ENCODE results near the gene CSNK1G1. TPM values are rescaled to one million over a fixed set of nuclear protein-coding genes. Genes with fewer than 3 reads are reported as not detected.

The CSNK1G1 gene
- polyA plus RNA-seq, 1 of the 3 experiments (the other 2 are of a cell fraction) = 10.2 TPM

DNA sequence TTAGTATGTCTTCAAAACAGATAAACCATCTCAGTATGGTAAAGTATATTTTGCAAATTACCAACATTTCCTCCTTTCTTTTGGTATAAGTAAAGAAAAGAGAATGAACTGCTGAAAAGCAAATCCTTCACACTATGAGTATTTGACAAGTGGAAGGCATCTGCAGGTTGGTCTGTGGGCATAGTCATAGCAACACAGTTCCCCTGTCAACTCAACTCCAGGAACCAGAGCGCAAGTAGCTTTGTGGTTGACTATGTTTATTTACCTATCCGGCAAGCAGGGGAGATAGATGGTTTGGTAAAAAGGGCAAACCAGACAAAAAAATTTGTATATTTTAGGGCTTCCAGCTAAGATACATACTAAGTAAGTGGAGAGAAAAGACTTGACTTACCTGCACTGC, 104.9 kb downstream of the CSNK1G1 start:
- Histone ChIP-seq H3K4me2 (no peak overlapping the region), H3K27ac (ENCODE audit: low read depth in 2 of 2, low read length in 1 of 2) (peak overlapping the region; percentile 44 to 93; a peak in 3 of 4 replicates), H3K9me2 (no peaks in the 10 kb centered on the region), H4K20me1 (ENCODE audit: insufficient read depth) (no peaks in the 10 kb centered on the region), H3K36me3 (replicated peaks in 1 of 2; ENCODE audit: control insufficient read depth in 1 of 2, insufficient read depth in 2 of 2, low read length in 1 of 2) (peaks cover 0 to 17% of the 10 kb centered on the region in 2 experiments), H3K79me2 (ENCODE audit: insufficient read depth) (peaks cover 65% of the 10 kb centered on the region), H3K9ac (no peak overlapping the region), H3K4me3 (ENCODE audit: low read depth in 2 of 2, low read length in 1 of 2) (no peak overlapping the region), H3K9me3 (no peaks in the 10 kb centered on the region), H2AFZ (ENCODE audit: low read depth) (no peak overlapping the region), H3K4me1 (ENCODE audit: control insufficient read depth in 1 of 2, insufficient read depth in 2 of 2, low read depth in 1 of 2, low read length in 1 of 2) (peaks cover 0 to 34% of the 10 kb centered on the region in 2 experiments; a peak in 3 of 4 replicates), H3K27me3 (ENCODE audit: insufficient read depth) (no peaks in the 10 kb centered on the region), H3F3A (replicated peaks; ENCODE audit: insufficient read depth) (peaks cover 50% of the 10 kb centered on the region)
- ChIA-PET CTCF (interaction anchor here (0.7 to 1.7 kb wide), 5 partner anchors 9 to 45 kb away, joined by 3 to 5 read pairs (median 3); no protein-coding TSS in a partner anchor), POLR2A (no interaction called here)
- 90% methylated on average over 2 of the region's 2 CpGs for WGBS (ENCODE audit: low lambda C conversion rate)
- TF ChIP-seq FOXM1 (IDR thresholded peaks at IDR 0.05; ENCODE audit: low read depth) (no peak), TCF12 (IDR thresholded peaks at IDR 0.05) (no peak), TAF1 (IDR thresholded peaks at IDR 0.05; ENCODE audit: borderline replicate concordance, low read depth, low read length) (no peak), JUND (IDR thresholded peaks at IDR 0.05) (no peak), RAD21 (IDR thresholded peaks at IDR 0.05; ENCODE audit: low read length) (no peak), GATA2 (CRISPR knock-in tag; IDR thresholded peaks at IDR 0.05) (no peak), RFX5 (IDR thresholded peaks at IDR 0.05; ENCODE audit: low read length) (no peak), CHD2 (IDR thresholded peaks at IDR 0.05; ENCODE audit: low read length, partially characterized antibody) (no peak), FOXJ3 (CRISPR knock-in tag; IDR thresholded peaks at IDR 0.05) (no peak), TEAD4 (IDR thresholded peaks at IDR 0.05; ENCODE audit: borderline replicate concordance, insufficient read depth) (no peak)
- TF ChIP-seq, protein P1, sequence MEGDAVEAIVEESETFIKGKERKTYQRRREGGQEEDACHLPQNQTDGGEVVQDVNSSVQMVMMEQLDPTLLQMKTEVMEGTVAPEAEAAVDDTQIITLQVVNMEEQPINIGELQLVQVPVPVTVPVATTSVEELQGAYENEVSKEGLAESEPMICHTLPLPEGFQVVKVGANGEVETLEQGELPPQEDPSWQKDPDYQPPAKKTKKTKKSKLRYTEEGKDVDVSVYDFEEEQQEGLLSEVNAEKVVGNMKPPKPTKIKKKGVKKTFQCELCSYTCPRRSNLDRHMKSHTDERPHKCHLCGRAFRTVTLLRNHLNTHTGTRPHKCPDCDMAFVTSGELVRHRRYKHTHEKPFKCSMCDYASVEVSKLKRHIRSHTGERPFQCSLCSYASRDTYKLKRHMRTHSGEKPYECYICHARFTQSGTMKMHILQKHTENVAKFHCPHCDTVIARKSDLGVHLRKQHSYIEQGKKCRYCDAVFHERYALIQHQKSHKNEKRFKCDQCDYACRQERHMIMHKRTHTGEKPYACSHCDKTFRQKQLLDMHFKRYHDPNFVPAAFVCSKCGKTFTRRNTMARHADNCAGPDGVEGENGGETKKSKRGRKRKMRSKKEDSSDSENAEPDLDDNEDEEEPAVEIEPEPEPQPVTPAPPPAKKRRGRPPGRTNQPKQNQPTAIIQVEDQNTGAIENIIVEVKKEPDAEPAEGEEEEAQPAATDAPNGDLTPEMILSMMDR (IDR thresholded peaks at IDR 0.05) = no peak
- no peak for DNase-seq

DNA sequence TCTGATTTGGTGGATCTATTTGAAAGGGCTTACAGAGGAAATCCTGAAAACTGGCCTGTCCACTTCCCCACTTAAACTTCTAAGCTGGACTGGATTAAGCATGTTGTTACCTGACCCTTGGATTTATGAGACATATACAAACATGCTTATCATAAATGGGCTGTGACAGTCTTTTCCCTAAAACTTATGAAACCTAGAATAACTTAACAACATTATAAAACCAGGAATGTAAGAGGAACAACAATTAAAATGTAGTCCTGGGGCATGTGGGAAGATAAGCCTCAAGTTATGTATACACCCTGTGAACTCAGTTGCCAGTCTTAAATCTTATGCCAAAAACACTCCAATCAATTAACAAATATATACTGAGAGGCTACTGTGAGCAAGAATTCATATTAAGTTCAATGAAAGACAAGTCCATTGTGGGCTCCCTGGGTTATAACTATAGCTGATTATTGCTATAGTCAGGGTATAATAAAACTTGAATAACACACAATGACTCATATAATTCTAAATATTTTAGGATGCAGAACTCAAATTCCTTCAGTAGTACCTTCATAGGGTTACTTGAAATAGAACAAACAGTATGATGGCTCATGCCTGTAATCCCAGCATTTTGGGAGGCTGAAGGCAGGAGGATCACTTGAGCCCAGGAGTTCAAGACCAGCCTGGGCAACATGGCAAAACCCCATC, 105.9 kb downstream of the CSNK1G1 start:
- Histone ChIP-seq H3K4me1 (ENCODE audit: control insufficient read depth in 1 of 2, insufficient read depth in 2 of 2, low read depth in 1 of 2, low read length in 1 of 2) (peaks cover 0 to 34% of the 10 kb centered on the region in 2 experiments; a peak in 3 of 4 replicates), H3K9me2 (no peaks in the 10 kb centered on the region), H3K9me3 (no peaks in the 10 kb centered on the region), H3K79me2 (ENCODE audit: insufficient read depth) (peaks cover 65% of the 10 kb centered on the region), H3F3A (replicated peaks; ENCODE audit: insufficient read depth) (peaks cover 55% of the 10 kb centered on the region), H4K20me1 (ENCODE audit: insufficient read depth) (no peaks in the 10 kb centered on the region), H3K27me3 (ENCODE audit: insufficient read depth) (no peaks in the 10 kb centered on the region), H3K27ac (ENCODE audit: low read depth in 2 of 2, low read length in 1 of 2) (peak overlapping the region in 1 of 2 experiments; percentile 93; a peak in 2 of 4 replicates), H3K9ac (no peak overlapping the region), H3K4me3 (ENCODE audit: low read depth in 2 of 2, low read length in 1 of 2) (no peak overlapping the region), H2AFZ (ENCODE audit: low read depth) (no peak overlapping the region), H3K4me2 (peak overlapping the region; percentile 24; the same call in 1 of the 2 replicates), H3K36me3 (replicated peaks in 1 of 2; ENCODE audit: control insufficient read depth in 1 of 2, insufficient read depth in 2 of 2, low read length in 1 of 2) (peaks cover 0 to 14% of the 10 kb centered on the region in 2 experiments)
- TF ChIP-seq POLR2AphosphoS5 (IDR thresholded peaks at IDR 0.05; ENCODE audit: low read depth, low read length) = no peak
- no peak for TF ChIP-seq TEAD4 (IDR thresholded peaks at IDR 0.05; ENCODE audit: borderline replicate concordance, insufficient read depth)
- 0 out of 2 replicates have a peak, but pooled peaks have one; percentile 6 for TF ChIP-seq TCF12 (IDR thresholded peaks at IDR 0.05)
- TF ChIP-seq, protein P1 (IDR thresholded peaks at IDR 0.05) = no peak
- TF ChIP-seq GATA2 (CRISPR knock-in tag; IDR thresholded peaks at IDR 0.05) = no peak
- TF ChIP-seq RAD21 (IDR thresholded peaks at IDR 0.05; ENCODE audit: low read length) = no peak
- TF ChIP-seq FOSL2 (IDR thresholded peaks at IDR 0.05; ENCODE audit: borderline replicate concordance, low read depth) = peak; percentile 35
- no peak for TF ChIP-seq FOXM1 (IDR thresholded peaks at IDR 0.05; ENCODE audit: low read depth)
- ChIA-PET POLR2A (no interaction called here), CTCF (interaction anchor here (1.1 to 1.7 kb wide), 4 partner anchors 10 to 138 kb away, joined by 3 to 5 read pairs (median 4); partner anchors contain the start of gene TRIP4)
- no peak for DNase-seq

Measured in SK-N-SH (cell line).